Tracheal epithelial cell (primary cell): ENCODE data around the gene RASGEF1B. TPM values are rescaled to one million over a fixed set of nuclear protein-coding genes. Genes with fewer than 3 reads are reported as not detected.

Source experiments
- total RNA-seq: library from RNA; depleted of rRNA; stranded (reverse); fragments of >200 nt; gene quantifications from 2 replicates; pipeline ENCODE4 v1.2.1, GENCODE V29; 2014

The RASGEF1B gene
- total RNA-seq = 1.7 and 15.9 TPM in 2 replicates

DNA sequence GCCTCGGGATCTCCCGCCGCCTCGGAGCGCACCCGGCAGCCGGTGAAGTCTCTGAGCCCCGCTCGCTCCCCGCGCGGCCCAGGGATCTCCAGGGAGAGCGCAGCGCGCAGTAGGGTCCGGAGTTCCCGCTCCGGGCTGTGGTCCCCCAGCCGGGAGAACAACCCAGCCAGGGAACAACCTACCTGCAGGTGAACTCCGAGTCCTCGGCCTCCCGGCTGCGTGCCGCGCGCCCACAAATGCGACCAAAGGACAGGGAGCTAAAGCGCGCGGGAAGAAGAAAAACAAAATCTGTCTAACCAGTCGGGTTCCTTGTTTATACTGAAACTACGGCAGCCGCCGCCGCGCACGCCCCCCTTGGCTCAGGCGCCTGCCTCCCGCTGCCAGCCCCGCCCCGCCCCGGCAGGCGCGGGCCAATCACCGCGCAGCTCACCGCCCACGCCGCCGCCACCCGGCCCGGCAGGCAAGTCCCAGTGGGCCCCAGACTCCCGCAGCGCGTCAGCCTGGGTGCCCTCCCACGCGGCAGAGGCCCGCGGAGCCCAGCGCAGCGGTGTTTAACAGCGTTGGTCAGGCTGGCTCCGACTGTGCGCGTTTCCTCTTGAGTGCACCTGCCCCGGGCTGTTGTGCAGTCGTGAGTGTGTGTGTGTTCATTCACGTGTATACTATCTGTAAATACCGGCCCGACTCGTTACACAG lies at the start of gene RASGEF1B:
RASGEF1B (minus strand) TSS at position 320 of the 693 bp plus-strand sequence. CDS start 12,399 bp downstream, outside the sequence.

